Activated gamma-delta T cell treated with Interleukin-2 at 50 U/mL for 16 hours (primary cell): ENCODE measurements around the gene HM13.
"Not testable (repeated sequence)": the region's sequence is repeated elsewhere in the genome, so short reads cannot be mapped to it uniquely, and the experiment has no call there.

Source experiments
- DNase-seq: peaks from one replicate; pipeline ENCODE4 v3.0.0-alpha.2; 2020

The HM13 gene, protein sequence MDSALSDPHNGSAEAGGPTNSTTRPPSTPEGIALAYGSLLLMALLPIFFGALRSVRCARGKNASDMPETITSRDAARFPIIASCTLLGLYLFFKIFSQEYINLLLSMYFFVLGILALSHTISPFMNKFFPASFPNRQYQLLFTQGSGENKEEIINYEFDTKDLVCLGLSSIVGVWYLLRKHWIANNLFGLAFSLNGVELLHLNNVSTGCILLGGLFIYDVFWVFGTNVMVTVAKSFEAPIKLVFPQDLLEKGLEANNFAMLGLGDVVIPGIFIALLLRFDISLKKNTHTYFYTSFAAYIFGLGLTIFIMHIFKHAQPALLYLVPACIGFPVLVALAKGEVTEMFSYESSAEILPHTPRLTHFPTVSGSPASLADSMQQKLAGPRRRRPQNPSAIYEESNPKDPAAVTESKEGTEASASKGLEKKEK

DNA sequence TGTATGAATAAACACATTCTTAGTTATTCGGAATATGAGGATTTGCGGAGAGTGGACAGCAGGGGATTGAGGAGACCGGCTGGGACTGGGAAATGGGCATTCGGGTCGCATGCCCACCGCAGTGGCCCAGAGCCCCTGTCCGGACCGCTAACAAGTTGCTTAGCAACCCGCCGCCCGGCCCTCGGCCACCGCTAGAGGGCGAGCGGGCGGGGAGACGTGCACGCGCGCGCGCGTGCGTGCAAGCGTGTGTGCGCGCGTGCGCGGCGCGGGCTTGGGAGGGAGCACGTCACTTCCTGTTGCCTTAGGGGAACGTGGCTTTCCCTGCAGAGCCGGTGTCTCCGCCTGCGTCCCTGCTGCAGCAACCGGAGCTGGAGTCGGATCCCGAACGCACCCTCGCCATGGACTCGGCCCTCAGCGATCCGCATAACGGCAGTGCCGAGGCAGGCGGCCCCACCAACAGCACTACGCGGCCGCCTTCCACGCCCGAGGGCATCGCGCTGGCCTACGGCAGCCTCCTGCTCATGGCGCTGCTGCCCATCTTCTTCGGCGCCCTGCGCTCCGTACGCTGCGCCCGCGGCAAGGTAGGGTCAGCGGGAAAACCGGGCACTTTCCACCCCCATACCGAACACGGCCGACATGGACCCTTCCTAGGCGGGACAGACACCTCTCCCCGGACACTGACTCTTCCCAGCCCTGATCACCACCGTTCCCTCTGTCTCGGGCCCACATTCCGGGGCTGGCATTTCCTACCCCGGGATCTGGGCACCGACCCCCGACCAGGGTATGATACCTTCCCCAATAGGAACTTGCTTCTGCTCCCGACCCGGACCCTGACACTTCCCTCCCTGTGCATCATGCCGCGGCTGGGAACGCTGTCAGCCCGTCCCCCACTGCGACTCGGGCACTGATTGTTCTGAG lies at the start of gene HM13:
TSS of gene HM13 (plus strand) at position 289 of the 918 bp plus-strand sequence. CDS start at position 399, 110 bp downstream.
- DNase-seq: peak; percentile 83

- DNase-seq: not testable (repeated sequence)
Measured at GRCh38 chr20:31470946-31471345, 43.3 kb upstream of the HM13 start.

- DNase-seq: no peak
Measured at GRCh38 chr20:31472395-31473330, 41.6 kb upstream of the HM13 start.

- DNase-seq: no peak
Measured at GRCh38 chr20:31473331-31474096, 40.7 kb upstream of the HM13 start.

GRCh38 chr20:31474097-31474436 lies 40.2 kb upstream of the HM13 start:
- DNase-seq: no peak

GRCh38 chr20:31474758-31475427 lies 39.3 kb upstream of the HM13 start, which contains the start of the genes DEFB124 and REM1:
DEFB124 (minus strand) TSS chr20:31475127; CDS start chr20:31473013, 2,114 bp downstream.
REM1 (plus strand) TSS chr20:31475288; CDS start chr20:31476446, 1,158 bp downstream.
- no peak for DNase-seq

DNA sequence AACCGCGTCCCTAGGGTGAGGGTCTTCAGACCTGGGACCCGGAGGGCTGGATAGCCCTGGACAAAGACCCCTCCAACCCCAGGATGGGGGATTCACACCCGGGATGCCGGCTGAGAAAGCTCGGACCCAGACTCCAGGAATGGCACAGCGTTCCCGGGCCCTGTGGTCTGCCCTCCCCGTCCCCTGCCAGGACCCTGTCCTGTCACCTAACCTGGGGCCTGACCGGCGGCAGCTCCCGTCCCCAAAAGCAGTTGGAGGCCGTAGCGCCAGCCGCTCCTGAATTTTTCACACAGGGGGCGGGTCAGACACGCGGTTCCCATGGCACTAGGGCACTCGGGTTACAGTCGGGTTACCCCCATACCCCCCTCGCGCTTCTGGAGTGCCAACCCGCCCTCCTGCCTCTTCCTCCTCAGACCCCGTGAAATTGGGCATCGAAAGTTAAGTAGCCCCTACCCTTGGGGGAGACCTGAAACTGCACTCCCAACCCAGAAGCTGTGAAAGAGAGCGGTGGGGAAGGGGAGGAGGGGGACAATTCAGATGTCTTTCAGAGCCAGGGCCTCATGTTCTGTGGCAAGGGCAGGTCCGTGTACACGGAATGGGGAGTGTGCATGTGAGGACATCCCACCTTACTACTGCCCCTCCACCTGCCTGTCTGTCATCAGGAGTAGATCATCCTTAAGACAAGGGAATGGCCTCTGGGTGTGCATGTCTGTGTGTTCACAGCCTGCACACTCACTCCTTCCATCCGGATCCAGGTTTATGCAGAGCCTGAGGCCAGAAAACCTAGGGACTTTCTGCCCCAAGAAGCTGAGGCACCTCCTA lies 38.6 kb upstream of the HM13 start:
- DNase-seq: no peak

GRCh38 chr20:31476294-31476585 lies 38.0 kb upstream of the HM13 start:
- no peak for DNase-seq

DNA sequence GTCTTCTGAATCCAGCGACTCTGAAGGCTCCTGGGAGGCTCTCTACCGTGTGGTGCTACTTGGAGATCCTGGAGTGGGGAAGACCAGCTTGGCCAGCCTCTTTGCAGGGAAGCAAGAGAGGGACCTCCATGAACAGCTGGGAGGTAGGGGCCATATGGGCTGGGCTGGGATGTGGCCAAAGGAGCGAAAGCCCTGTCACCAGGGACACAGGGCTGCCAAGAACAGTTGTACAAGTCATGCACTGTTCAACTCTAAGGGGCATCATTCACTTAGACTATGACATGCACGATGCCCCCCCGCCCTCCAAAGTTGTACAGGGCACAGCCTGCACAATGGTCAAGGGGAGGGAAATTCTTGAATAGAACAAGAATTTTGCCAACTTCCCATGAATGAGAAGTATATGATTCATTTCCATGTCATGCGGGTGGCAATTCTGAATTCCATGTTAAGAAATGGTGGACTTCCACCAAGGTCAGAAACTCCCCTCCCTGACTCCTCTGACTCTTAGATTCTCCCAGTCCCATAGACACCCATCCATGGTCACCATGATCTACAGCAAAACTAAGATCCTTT lies 37.5 kb upstream of the HM13 start:
- no peak for DNase-seq

DNA sequence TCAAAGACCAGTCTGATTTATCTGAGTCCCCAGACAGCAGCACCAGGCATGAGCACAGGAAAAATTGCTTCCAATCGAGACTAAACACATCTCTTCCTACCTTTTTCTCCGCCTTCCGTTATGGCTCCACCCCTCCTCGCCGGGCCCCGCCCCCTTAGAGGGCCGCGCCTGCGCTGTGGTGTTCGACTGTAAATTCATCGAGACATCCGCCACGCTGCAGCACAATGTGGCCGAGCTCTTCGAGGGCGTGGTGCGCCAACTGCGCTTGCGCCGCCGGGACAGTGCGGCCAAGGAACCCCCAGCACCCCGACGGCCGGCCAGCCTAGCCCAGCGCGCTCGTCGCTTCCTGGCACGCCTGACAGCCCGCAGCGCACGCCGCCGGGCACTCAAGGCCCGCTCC lies 30.2 kb upstream of the HM13 start:
- no peak for DNase-seq

- no peak for DNase-seq
Measured at GRCh38 chr20:31485450-31486339, 28.5 kb upstream of the HM13 start.

DNA sequence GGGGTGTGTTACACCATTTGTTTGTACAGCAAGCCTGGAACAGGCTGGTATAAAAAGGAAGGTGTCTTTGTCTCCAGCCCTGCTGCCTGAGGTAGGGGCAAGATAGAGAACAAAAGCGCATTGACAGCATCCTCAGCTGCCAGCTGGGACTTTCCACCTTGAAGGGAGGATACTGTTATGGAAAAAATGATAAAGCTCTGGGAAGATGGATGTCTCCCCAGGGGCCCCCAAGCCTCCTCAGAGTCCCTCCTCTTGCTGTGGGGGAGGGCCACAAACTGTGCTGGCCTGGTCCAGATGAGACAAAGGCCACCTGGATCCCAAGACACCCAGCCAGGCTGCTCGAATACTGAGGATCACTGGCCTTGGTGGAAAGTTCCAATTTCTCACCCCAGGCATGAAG lies 26.1 kb upstream of the HM13 start:
- no peak for DNase-seq

- DNase-seq: no peak
Measured at GRCh38 chr20:31489152-31489551, 25.1 kb upstream of the HM13 start.

GRCh38 chr20:31490752-31491151 lies 23.5 kb upstream of the HM13 start:
- DNase-seq: no peak

DNA sequence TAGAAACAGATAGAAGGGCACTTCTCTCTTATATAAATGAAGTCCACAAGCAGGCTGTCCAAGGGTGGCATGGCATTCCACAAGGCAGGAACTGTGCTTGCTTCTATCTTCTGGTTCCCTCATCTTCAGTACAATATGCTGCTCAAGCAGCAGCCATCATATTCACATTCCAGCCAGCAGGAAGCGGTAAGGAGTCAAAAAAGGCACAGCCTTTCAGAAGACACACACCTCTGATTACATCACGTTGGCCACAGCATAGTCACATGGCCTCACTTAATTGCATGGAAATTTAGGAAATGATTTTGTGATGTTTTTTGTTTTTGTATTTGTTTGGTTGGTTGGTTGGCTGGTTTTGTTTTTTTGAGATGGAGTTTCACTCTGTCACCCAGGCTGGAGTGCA lies 20.1 kb upstream of the HM13 start:
- no peak for DNase-seq

DNA sequence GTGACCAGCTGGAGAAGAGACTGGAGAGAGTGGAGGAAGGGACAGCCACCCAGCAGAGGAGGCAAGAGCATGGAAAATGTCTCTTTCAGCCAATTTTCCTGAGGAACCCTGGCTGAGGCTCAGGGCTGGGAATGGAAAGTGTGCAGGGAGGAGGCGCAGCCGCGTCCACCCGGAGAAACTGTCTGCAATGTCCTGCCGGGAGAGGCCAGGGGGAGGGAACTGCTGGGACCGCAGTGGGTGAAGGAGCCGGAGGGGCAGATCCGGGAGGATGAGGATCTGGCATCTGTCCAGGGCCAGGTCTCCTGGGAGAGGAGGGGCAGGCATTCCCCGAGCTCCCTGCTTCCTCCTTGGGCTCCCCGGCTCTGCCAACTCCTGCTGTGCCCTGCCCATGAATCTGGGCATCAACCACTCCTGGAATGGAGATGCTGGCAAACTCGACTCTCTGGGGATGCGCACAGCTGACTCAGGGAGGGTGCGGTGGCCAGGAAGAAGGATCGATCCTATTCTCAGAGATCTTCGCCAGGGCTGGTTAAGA lies 17.4 kb upstream of the HM13 start:
- DNase-seq: no peak

- no peak for DNase-seq
Measured at GRCh38 chr20:31497838-31498540, 16.3 kb upstream of the HM13 start.

- no peak for DNase-seq
Measured at GRCh38 chr20:31500527-31500926, 13.7 kb upstream of the HM13 start.
